GM18499 (cell line): ENCODE data around the gene RHBDD2.
"Not testable (repeated sequence)": the region's sequence is repeated elsewhere in the genome, so short reads cannot be mapped to it uniquely, and the experiment has no call there.

Experiments
- ATAC-seq: cut with Tn5 transposase; IDR thresholded peaks from one replicate; pipeline ENCODE4 v1.9.1; 2021; ENCODE audit warnings: moderate number of reproducible peaks; ENCODE audit not compliant: insufficient read depth, unreplicated experiment

Gene RHBDD2

GRCh38 chr7:75878769-75879611, at the start of gene RHBDD2:
RHBDD2 (plus strand) TSS chr7:75879034; CDS start chr7:75879083, 49 bp downstream.
- peak; percentile 46 for ATAC-seq

GRCh38 chr7:75829656-75830055, 49.2 kb upstream of the RHBDD2 start:
- not testable (repeated sequence) for ATAC-seq

- no peak for ATAC-seq
Observed at GRCh38 chr7:75830978-75831377, 47.9 kb upstream of the RHBDD2 start.

GRCh38 chr7:75833662-75834061, 45.2 kb upstream of the RHBDD2 start:
- ATAC-seq = not testable (repeated sequence)

GRCh38 chr7:75835688-75836285, 43.0 kb upstream of the RHBDD2 start:
- ATAC-seq = no peak

GRCh38 chr7:75836798-75837197, 42.0 kb upstream of the RHBDD2 start:
- ATAC-seq = no peak

GRCh38 chr7:75838281-75838930, 40.4 kb upstream of the RHBDD2 start:
- ATAC-seq = not testable (repeated sequence)

GRCh38 chr7:75840029-75840428, 38.8 kb upstream of the RHBDD2 start:
- ATAC-seq = no peak

GRCh38 chr7:75842836-75843446, 35.9 kb upstream of the RHBDD2 start:
- peak; percentile 95 for ATAC-seq

GRCh38 chr7:75843613-75844116, 35.2 kb upstream of the RHBDD2 start:
- no peak for ATAC-seq

- no peak for ATAC-seq
Observed at GRCh38 chr7:75844158-75844557, 34.7 kb upstream of the RHBDD2 start.

GRCh38 chr7:75845132-75845531, 33.7 kb upstream of the RHBDD2 start:
- ATAC-seq = not testable (repeated sequence)

GRCh38 chr7:75847707-75848106, 31.1 kb upstream of the RHBDD2 start:
- no peak for ATAC-seq

GRCh38 chr7:75849573-75849972, 29.3 kb upstream of the RHBDD2 start:
- ATAC-seq = no peak

- ATAC-seq = no peak
Observed at GRCh38 chr7:75850235-75850634, 28.6 kb upstream of the RHBDD2 start.

GRCh38 chr7:75854233-75854632, 24.6 kb upstream of the RHBDD2 start:
- ATAC-seq = no peak

GRCh38 chr7:75854813-75855345, 24.0 kb upstream of the RHBDD2 start:
- not testable (repeated sequence) for ATAC-seq

GRCh38 chr7:75856536-75856935, 22.3 kb upstream of the RHBDD2 start:
- no peak for ATAC-seq

GRCh38 chr7:75858410-75858809, 20.4 kb upstream of the RHBDD2 start:
- no peak for ATAC-seq

GRCh38 chr7:75861636-75862035, 17.2 kb upstream of the RHBDD2 start:
- no peak for ATAC-seq
